ENCODE measurements around the gene ADAMTS7. TPM values are rescaled to one million over a fixed set of nuclear protein-coding genes. Genes with fewer than 3 reads are reported as not detected.

ADAMTS7 gene
- total and polyA plus RNA-seq, 2 donors (not counting 1 experiment from before 2014, with no cell fraction given): 0.10 to 16.6 TPM

- no CpG with 5 or more reads among the region's 4 CpGs for WGBS (ENCODE audit: insufficient coverage)
Measured at GRCh38 chr15:78855746-78856145, 44.5 kb upstream of the ADAMTS7 start.

DNA sequence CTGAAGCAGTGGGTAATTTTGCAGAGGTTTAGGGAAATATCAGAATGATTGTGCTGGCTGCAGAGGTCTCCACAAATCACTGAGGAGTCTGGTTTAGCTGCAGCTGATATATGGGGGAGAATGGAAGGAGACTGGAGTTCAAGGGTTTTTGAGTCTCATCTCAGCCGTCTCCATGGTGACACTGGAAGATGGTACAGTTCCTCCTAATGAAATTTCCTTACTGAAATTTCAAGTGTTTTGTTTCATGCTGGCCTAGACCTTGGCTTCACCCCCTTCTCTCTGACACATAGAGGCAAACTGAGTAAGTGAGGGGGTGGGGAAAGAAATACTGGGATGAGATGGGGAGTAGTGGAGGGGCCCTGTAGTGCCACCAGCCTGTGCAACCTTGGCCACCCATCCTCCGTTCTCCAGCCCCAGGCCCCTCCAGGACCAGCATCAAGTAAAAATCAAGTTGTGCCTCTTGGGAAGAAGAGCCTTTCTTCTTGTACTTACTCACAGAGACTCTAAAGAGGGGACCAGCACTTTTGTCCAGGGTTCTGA, 43.6 kb upstream of the ADAMTS7 start:
- intact Hi-C loops (cut with micrococcal nuclease): no loop called here
- Mint-ChIP-seq H3K27ac (no peak overlapping the region), H3K27me3 (peaks cover 7% of the 10 kb centered on the region), H3K4me1 (peaks cover 2% of the 10 kb centered on the region), H3K9me3 (ENCODE audit: insufficient read depth) (no peaks in the 10 kb centered on the region), H3K4me3 (no peak overlapping the region)
- H4K20me1 ChIP-seq (ENCODE audit: control insufficient read depth, insufficient read depth, low read length, poor library complexity, severe bottlenecking): no peaks in the 10 kb centered on the region
- CTCF ChIA-PET: no interaction called here
- ATAC-seq (ENCODE audit: low read depth) (no peak), DNase-seq (no peak)
- no peaks in the 10 kb centered on the region for H3K9me3 ChIP-seq (ENCODE audit: control extremely low read depth in 1 of 3, control insufficient read depth in 2 of 3, insufficient read depth in 1 of 3, low read length in 2 of 3)
- no peak overlapping the region for H3K9ac ChIP-seq (ENCODE audit: low read length)
- peaks cover 2% of the 10 kb centered on the region in 2 donors for H3K4me1 ChIP-seq (ENCODE audit: control insufficient read depth in 2 of 2, insufficient read depth in 2 of 2, low read length in 2 of 2)
- H3K36me3 ChIP-seq (replicated peaks in 1 of 2; ENCODE audit: control extremely low read depth in 1 of 2, control insufficient read depth in 1 of 2, extremely low read depth in 1 of 2, insufficient read depth in 2 of 2, low read length in 1 of 2): no peaks in the 10 kb centered on the region
- H3K27me3 ChIP-seq (replicated peaks in 1 of 4; ENCODE audit: control extremely low read depth in 1 of 4, control insufficient read depth in 3 of 4, insufficient read depth in 4 of 4, low read length in 3 of 4): no peaks in the 10 kb centered on the region
- H3K27ac ChIP-seq (ENCODE audit: low read length in 2 of 2): no peak overlapping the region
- H3K4me2 ChIP-seq (replicated peaks; ENCODE audit: low read depth, low read length, poor library complexity, severe bottlenecking): no peak overlapping the region
- POLR2A ChIA-PET: no interaction called here
- H3K79me2 ChIP-seq (ENCODE audit: control insufficient read depth, insufficient read depth, low read length): no peaks in the 10 kb centered on the region
- TF ChIP-seq EZH2 (IDR thresholded peaks at IDR 0.05; ENCODE audit: borderline replicate concordance, insufficient read depth, low read depth, low read length, poor library complexity, severe bottlenecking): no peak
- TF ChIP-seq, protein P1, sequence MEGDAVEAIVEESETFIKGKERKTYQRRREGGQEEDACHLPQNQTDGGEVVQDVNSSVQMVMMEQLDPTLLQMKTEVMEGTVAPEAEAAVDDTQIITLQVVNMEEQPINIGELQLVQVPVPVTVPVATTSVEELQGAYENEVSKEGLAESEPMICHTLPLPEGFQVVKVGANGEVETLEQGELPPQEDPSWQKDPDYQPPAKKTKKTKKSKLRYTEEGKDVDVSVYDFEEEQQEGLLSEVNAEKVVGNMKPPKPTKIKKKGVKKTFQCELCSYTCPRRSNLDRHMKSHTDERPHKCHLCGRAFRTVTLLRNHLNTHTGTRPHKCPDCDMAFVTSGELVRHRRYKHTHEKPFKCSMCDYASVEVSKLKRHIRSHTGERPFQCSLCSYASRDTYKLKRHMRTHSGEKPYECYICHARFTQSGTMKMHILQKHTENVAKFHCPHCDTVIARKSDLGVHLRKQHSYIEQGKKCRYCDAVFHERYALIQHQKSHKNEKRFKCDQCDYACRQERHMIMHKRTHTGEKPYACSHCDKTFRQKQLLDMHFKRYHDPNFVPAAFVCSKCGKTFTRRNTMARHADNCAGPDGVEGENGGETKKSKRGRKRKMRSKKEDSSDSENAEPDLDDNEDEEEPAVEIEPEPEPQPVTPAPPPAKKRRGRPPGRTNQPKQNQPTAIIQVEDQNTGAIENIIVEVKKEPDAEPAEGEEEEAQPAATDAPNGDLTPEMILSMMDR (IDR thresholded peaks at IDR 0.05): no peak
- no peak overlapping the region for H3K4me3 ChIP-seq (ENCODE audit: control extremely low read depth in 1 of 5, extremely low read depth in 1 of 5, insufficient read depth in 1 of 5, low read depth in 2 of 5, low read length in 4 of 5)
- no peak overlapping the region for H2AFZ ChIP-seq (ENCODE audit: insufficient read depth, low read depth, low read length, poor library complexity, severe bottlenecking)
- WGBS (ENCODE audit: insufficient coverage): no CpG with 5 or more reads among the region's 2 CpGs

More at GRCh38 chr15:78855746-78856145, 44.5 kb upstream of the ADAMTS7 start:
- no peak for TF ChIP-seq EZH2 (IDR thresholded peaks at IDR 0.05; ENCODE audit: borderline replicate concordance, insufficient read depth, low read depth, low read length, poor library complexity, severe bottlenecking)
- TF ChIP-seq, protein P1 (IDR thresholded peaks at IDR 0.05): no peak
- Histone ChIP-seq H3K9me3 (ENCODE audit: control extremely low read depth in 1 of 3, control insufficient read depth in 2 of 3, insufficient read depth in 1 of 3, low read length in 2 of 3) (no peaks in the 10 kb centered on the region), H3K4me1 (ENCODE audit: control insufficient read depth in 2 of 2, insufficient read depth in 2 of 2, low read length in 2 of 2) (peaks cover 3 to 7% of the 10 kb centered on the region in 2 donors), H3K4me3 (ENCODE audit: control extremely low read depth in 1 of 5, extremely low read depth in 1 of 5, insufficient read depth in 1 of 5, low read depth in 2 of 5, low read length in 4 of 5) (no peak overlapping the region), H3K27me3 (replicated peaks in 1 of 4; ENCODE audit: control extremely low read depth in 1 of 4, control insufficient read depth in 3 of 4, insufficient read depth in 4 of 4, low read length in 3 of 4) (no peaks in the 10 kb centered on the region), H3K4me2 (replicated peaks; ENCODE audit: low read depth, low read length, poor library complexity, severe bottlenecking) (no peak overlapping the region), H4K20me1 (ENCODE audit: control insufficient read depth, insufficient read depth, low read length, poor library complexity, severe bottlenecking) (no peaks in the 10 kb centered on the region), H3K36me3 (replicated peaks in 1 of 2; ENCODE audit: control extremely low read depth in 1 of 2, control insufficient read depth in 1 of 2, extremely low read depth in 1 of 2, insufficient read depth in 2 of 2, low read length in 1 of 2) (no peaks in the 10 kb centered on the region), H3K79me2 (ENCODE audit: control insufficient read depth, insufficient read depth, low read length) (no peaks in the 10 kb centered on the region), H3K9ac (ENCODE audit: low read length) (no peak overlapping the region), H2AFZ (ENCODE audit: insufficient read depth, low read depth, low read length, poor library complexity, severe bottlenecking) (no peak overlapping the region), H3K27ac (ENCODE audit: low read length in 2 of 2) (no peak overlapping the region)
- Mint-ChIP-seq H3K4me3 (no peak overlapping the region), H3K27me3 (peaks cover 7% of the 10 kb centered on the region), H3K9me3 (ENCODE audit: insufficient read depth) (no peaks in the 10 kb centered on the region), H3K27ac (no peak overlapping the region), H3K4me1 (peaks cover 7% of the 10 kb centered on the region)
- DNase-seq (no peak), ATAC-seq (ENCODE audit: low read depth) (no peak)
- intact Hi-C loops (cut with micrococcal nuclease): no loop called here
- ChIA-PET POLR2A (no interaction called here), CTCF (no interaction called here)

All from B cell (primary cell).